CD4-positive, alpha-beta T cell (primary cell): Measurements from ENCODE around the gene LEFTY2. TPM values are rescaled to one million over a fixed set of nuclear protein-coding genes. Genes with fewer than 3 reads are reported as not detected.

Experiments used
- ATAC-seq: fragments of 200-7000 bp; cut with Tn5 transposase; one replicate; pipeline ENCODE4 v1.10.0; 2022; ENCODE audit warnings: mild to moderate bottlenecking; ENCODE audit not compliant: poor library complexity
- CTCF ChIA-PET: fragments of 350-600 bp; sonication (Branson Sonifier 250); formaldehyde crosslinking; loops from one replicate; lab custom pipeline; 2021; ENCODE audit warnings: antibody characterized with exemption, inconsistent platforms; lab: Charles Lee
- POLR2A ChIA-PET: fragments of 350-600 bp; sonication (Branson Sonifier 250); formaldehyde crosslinking; loops from one replicate; lab custom pipeline; 2021; ENCODE audit warnings: antibody characterized with exemption, inconsistent platforms; lab: Charles Lee
- DNase-seq, 14 experiments: peaks; one replicate each; pipeline ENCODE4 v3.0.0-alpha.2; 2013 to 2020; ENCODE audit warnings: mixed read lengths in 2 of 14
- H3K27ac ChIP-seq, 2 donors: one replicate each; pipeline versions ENCODE4 v1.5.1 to v1.7.0; 2013; ENCODE audit warnings: low read length in 2 of 2, low read depth in 1 of 2, mild to moderate bottlenecking in 1 of 2
- H3K27me3 ChIP-seq, 2 experiments: 1 replicate in 1 of 2; 2 replicates in 1 of 2; pipeline versions ENCODE4 v1.6.1 to v1.7.0; 2013; ENCODE audit warnings: low read length in 2 of 2, control low read depth in 1 of 2, mild to moderate bottlenecking in 1 of 2, moderate library complexity in 1 of 2; ENCODE audit not compliant: insufficient read depth in 2 of 2, control insufficient read depth in 1 of 2
- H3K36me3 ChIP-seq: one replicate; pipeline ENCODE4 v1.6.1; 2013; ENCODE audit warnings: low read length, control low read depth; ENCODE audit not compliant: insufficient read depth
- H3K4me1 ChIP-seq: one replicate; pipeline ENCODE4 v1.6.1; 2013; ENCODE audit warnings: low read length, control low read depth; ENCODE audit not compliant: insufficient read depth
- H3K4me3 ChIP-seq: one replicate; pipeline ENCODE4 v1.5.1; 2013; ENCODE audit warnings: mild to moderate bottlenecking, low read length, moderate library complexity
- H3K9me3 ChIP-seq, 2 experiments: 1 replicate in 1 of 2; 2 replicates in 1 of 2; pipeline versions ENCODE4 v1.6.1 to v1.7.0; 2013; ENCODE audit warnings: low read length in 2 of 2, mild to moderate bottlenecking in 2 of 2, control low read depth in 1 of 2, moderate library complexity in 1 of 2; ENCODE audit not compliant: control insufficient read depth in 1 of 2, insufficient read depth in 1 of 2
- H3K27ac Mint-ChIP-seq: one replicate; pipeline ENCODE4 v1.8.0; 2020; ENCODE audit warnings: mixed read lengths
- H3K27me3 Mint-ChIP-seq: one replicate; pipeline ENCODE4 v1.8.0; 2021; ENCODE audit warnings: mixed read lengths
- H3K36me3 Mint-ChIP-seq: one replicate; pipeline ENCODE4 v1.8.0; 2021; ENCODE audit warnings: low read depth, mixed read lengths
- H3K4me1 Mint-ChIP-seq: one replicate; pipeline ENCODE4 v1.8.0; 2021; ENCODE audit warnings: low read depth, mixed read lengths
- H3K4me3 Mint-ChIP-seq: one replicate; pipeline ENCODE4 v1.8.0; 2020; ENCODE audit warnings: mild to moderate bottlenecking, mixed read lengths
- H3K9me3 Mint-ChIP-seq: one replicate; pipeline ENCODE4 v1.8.0; 2020; ENCODE audit warnings: mixed read lengths
- CTCF ChIP-seq: fragments of 200-600 bp; IDR thresholded peaks from one replicate; pipeline ENCODE4 v1.8.0; 2022; ENCODE audit warnings: antibody characterized with exemption, mild to moderate bottlenecking
- intact Hi-C, 2 experiments: fragments of 100-400 bp; cut with DNase I in 1 of 2; cut with micrococcal nuclease in 1 of 2; formaldehyde crosslinking; loops; one replicate each; pipeline versions ENCODE4 v1.15.1 to v1.9.0; 2023 to 2025; cut with DNase I, micrococcal nuclease
- total RNA-seq, 174 experiments: library from RNA in 2 of 174; stranded (reverse) in 2 of 174; gene quantifications; one replicate each; pipeline ENCODE4 v1.2.3 and lab custom pipeline; 2021 to 2026

The LEFTY2 gene
- total RNA-seq, 2 experiments from 2014 or later: not detected

- H3K9me3 ChIP-seq: no peaks in the 10 kb centered on the region
- DNase-seq (no peak), ATAC-seq (no peak)
- Mint-ChIP-seq H3K27me3 (no peaks in the 10 kb centered on the region), H3K27ac (peak overlapping the region; percentile 69), H3K4me1 (peaks cover 43% of the 10 kb centered on the region), H3K9me3 (no peaks in the 10 kb centered on the region), H3K36me3 (peaks cover 19% of the 10 kb centered on the region), H3K4me3 (peak overlapping the region; percentile 54)
- no peak overlapping the region for H3K27ac ChIP-seq
- H3K36me3 ChIP-seq: peaks cover 11% of the 10 kb centered on the region
- H3K27me3 ChIP-seq: no peaks in the 10 kb centered on the region
- ChIA-PET CTCF (no interaction called here), POLR2A (interaction anchor here (0.9 to 2.1 kb wide), 3 partner anchors 44 to 149 kb away, joined by 3 to 5 read pairs (median 5); partner anchors contain the start of genes SDE2, SRP9 and TMEM63A)
- TF ChIP-seq CTCF: no peak
- intact Hi-C loops: no loop called here
- H3K4me1 ChIP-seq: peaks cover 59% of the 10 kb centered on the region
- H3K4me3 ChIP-seq: no peak overlapping the region
Observed at GRCh38 chr1:225926551-225927113, 14.4 kb downstream of the LEFTY2 start.

- Histone ChIP-seq H3K4me3 (peak within 1 kb of the TSS; percentile 95), H3K27me3 (no peaks in the 10 kb centered on the region), H3K4me1 (peaks cover 74% of the 10 kb centered on the region), H3K27ac (peak within 1 kb of the TSS; percentile 79 to 89), H3K36me3 (peaks cover 34% of the 10 kb centered on the region), H3K9me3 (no peaks in the 10 kb centered on the region)
- Mint-ChIP-seq H3K4me1 (peaks cover 54% of the 10 kb centered on the region), H3K9me3 (no peaks in the 10 kb centered on the region), H3K36me3 (peaks cover 43% of the 10 kb centered on the region), H3K27ac (peak within 1 kb of the TSS; percentile 98), H3K27me3 (no peaks in the 10 kb centered on the region), H3K4me3 (peak within 1 kb of the TSS; percentile 95)
- intact Hi-C loops: loop anchor here (1.0 to 5.0 kb wide), 8 partner anchors 25 to 497 kb away; partner anchors contain the start of genes SDE2 (in 2 of the 2), H3-3A (in 1 of the 2), LBR (in 1 of the 2) and SRP9 (in 1 of the 2)
- ATAC-seq (peak; percentile 98), DNase-seq (peak; percentile 87 to 98 (median 93))
- no peak for TF ChIP-seq CTCF
- ChIA-PET POLR2A (interaction anchor here (0.6 to 3.8 kb wide), 28 partner anchors 9 to 496 kb away, joined by 3 to 84 read pairs (median 4); partner anchors contain the start of genes H3-3A, LBR, SDE2 and SRP9), CTCF (interaction anchor here (1.0 to 1.8 kb wide), 7 partner anchors 13 to 484 kb away, joined by 3 to 9 read pairs (median 4); partner anchors contain the start of genes PARP1, SRP9 and TMEM63A)
Observed at GRCh38 chr1:225923692-225924555, 17.1 kb downstream of the LEFTY2 start, which contains the start of gene PYCR2. Gene PYCR2, minus strand, starts transcription at chr1:225924250. Its CDS starts 140 bp downstream, at chr1:225924110.

- Histone ChIP-seq H3K27me3 (no peaks in the 10 kb centered on the region), H3K27ac (peak overlapping the region; percentile 62 to 89), H3K4me1 (peaks cover 68% of the 10 kb centered on the region), H3K4me3 (peak overlapping the region; percentile 95), H3K36me3 (peaks cover 40% of the 10 kb centered on the region), H3K9me3 (no peaks in the 10 kb centered on the region)
- Mint-ChIP-seq H3K4me1 (peaks cover 48% of the 10 kb centered on the region), H3K36me3 (peaks cover 44% of the 10 kb centered on the region), H3K27me3 (no peaks in the 10 kb centered on the region), H3K4me3 (peak overlapping the region; percentile 95), H3K27ac (peak overlapping the region; percentile 98), H3K9me3 (no peaks in the 10 kb centered on the region)
- TF ChIP-seq CTCF: no peak
- ChIA-PET POLR2A (interaction anchor here (0.6 to 3.8 kb wide), 20 partner anchors 14 to 495 kb away, joined by 3 to 84 read pairs (median 6); partner anchors contain the start of genes H3-3A, LBR, SDE2 and SRP9), CTCF (interaction anchor here (1.3 to 1.8 kb wide), 2 partner anchors 12 to 26 kb away, joined by 3 to 7 read pairs; no protein-coding TSS in a partner anchor)
- ATAC-seq: no peak
- no peak for DNase-seq
- intact Hi-C loops: loop anchor here in 1 of 2 experiments (5.0 kb wide), 4 partner anchors 74 to 496 kb away; partner anchors contain the start of genes H3-3A, LBR and SDE2
Observed at GRCh38 chr1:225923381-225923691, 17.7 kb downstream of the LEFTY2 start.
